OCI-LY1 (cell line): ENCODE measurements around the gene SEL1L3.

Experiments
- CTCF ChIP-seq: fragments of 200-600 bp; sonication (generic), shearing (Covaris generic); IDR thresholded peaks from 2 replicates; pipeline ENCODE4 v1.5.1; 2017; ENCODE audit warnings: mild to moderate bottlenecking, antibody characterized with exemption, low read length, moderate library complexity, mixed read lengths
- EZH2 ChIP-seq: fragments of 200-600 bp; sonication (generic), shearing (Covaris generic); IDR thresholded peaks from 2 replicates; pipeline ENCODE4 v1.8.0; 2017; ENCODE audit warnings: borderline replicate concordance, mixed run types, mild to moderate bottlenecking, antibody characterized with exemption, low read length, moderate library complexity, mixed read lengths

- TF ChIP-seq CTCF (no peak), EZH2 (no peak)
These were observed 50.9 kb downstream of the SEL1L3 start for GRCh38 chr4:25811841-25812240.
